Upper lobe of left lung (tissue), 4 donors: ENCODE data around the gene ARHGDIG.
"Not testable (repeated sequence)": the region's sequence is repeated elsewhere in the genome, so short reads cannot be mapped to it uniquely, and the experiment has no call there.

ENCODE experiments used
- POLR2A ChIP-seq, 4 donors: fragments of 450-650 bp; IDR thresholded peaks; one replicate each; pipeline ENCODE4 v1.5.1; 2016 to 2017; ENCODE audit warnings: antibody characterized with exemption in 4 of 4, mild to moderate bottlenecking in 2 of 4
- TF ChIP-seq, protein P1 (sequence below), 6 experiments: fragments of 450-650 bp in 4 of 6; fragments of 200-600 bp in 2 of 6; sonication (generic) in 2 of 6; IDR thresholded peaks; one replicate each; pipeline ENCODE4 v1.5.1; 2016 to 2019; ENCODE audit warnings: antibody characterized with exemption in 6 of 6

DNA sequence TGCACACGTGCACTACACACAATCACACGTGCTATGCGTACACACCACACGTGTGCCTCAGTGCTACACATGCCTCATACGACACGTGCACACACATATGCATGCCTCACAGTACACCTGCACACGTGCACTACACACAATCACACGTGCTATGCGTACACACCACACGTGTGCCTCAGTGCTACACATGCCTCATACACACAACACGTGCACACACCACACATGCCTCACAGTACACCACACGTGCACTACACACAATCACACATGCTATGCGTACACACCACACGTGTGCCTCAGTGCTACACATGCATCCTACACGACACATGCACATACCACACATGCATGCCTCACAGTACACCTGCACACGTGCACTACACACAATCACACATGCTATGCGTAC lies 12.8 kb upstream of the ARHGDIG start:
- TF ChIP-seq, protein P1, sequence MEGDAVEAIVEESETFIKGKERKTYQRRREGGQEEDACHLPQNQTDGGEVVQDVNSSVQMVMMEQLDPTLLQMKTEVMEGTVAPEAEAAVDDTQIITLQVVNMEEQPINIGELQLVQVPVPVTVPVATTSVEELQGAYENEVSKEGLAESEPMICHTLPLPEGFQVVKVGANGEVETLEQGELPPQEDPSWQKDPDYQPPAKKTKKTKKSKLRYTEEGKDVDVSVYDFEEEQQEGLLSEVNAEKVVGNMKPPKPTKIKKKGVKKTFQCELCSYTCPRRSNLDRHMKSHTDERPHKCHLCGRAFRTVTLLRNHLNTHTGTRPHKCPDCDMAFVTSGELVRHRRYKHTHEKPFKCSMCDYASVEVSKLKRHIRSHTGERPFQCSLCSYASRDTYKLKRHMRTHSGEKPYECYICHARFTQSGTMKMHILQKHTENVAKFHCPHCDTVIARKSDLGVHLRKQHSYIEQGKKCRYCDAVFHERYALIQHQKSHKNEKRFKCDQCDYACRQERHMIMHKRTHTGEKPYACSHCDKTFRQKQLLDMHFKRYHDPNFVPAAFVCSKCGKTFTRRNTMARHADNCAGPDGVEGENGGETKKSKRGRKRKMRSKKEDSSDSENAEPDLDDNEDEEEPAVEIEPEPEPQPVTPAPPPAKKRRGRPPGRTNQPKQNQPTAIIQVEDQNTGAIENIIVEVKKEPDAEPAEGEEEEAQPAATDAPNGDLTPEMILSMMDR (IDR thresholded peaks at IDR 0.05), result not testable (repeated sequence)
- TF ChIP-seq POLR2A (IDR thresholded peaks at IDR 0.05), result not testable (repeated sequence)
